GM12874 (cell line): ENCODE data around the gene RNPS1.
A peak's percentile ranks its signal among the peaks of the same experiment; 100 is the strongest.

Source experiments
- TF ChIP-seq, protein P1 (sequence below): IDR thresholded peaks from 2 replicates; pipeline ENCODE4 v1.5.1; 2011; ENCODE audit warnings: low read depth, mild to moderate bottlenecking, control low read depth, low read length, moderate library complexity; ENCODE audit not compliant: insufficient read depth

Gene RNPS1

DNA sequence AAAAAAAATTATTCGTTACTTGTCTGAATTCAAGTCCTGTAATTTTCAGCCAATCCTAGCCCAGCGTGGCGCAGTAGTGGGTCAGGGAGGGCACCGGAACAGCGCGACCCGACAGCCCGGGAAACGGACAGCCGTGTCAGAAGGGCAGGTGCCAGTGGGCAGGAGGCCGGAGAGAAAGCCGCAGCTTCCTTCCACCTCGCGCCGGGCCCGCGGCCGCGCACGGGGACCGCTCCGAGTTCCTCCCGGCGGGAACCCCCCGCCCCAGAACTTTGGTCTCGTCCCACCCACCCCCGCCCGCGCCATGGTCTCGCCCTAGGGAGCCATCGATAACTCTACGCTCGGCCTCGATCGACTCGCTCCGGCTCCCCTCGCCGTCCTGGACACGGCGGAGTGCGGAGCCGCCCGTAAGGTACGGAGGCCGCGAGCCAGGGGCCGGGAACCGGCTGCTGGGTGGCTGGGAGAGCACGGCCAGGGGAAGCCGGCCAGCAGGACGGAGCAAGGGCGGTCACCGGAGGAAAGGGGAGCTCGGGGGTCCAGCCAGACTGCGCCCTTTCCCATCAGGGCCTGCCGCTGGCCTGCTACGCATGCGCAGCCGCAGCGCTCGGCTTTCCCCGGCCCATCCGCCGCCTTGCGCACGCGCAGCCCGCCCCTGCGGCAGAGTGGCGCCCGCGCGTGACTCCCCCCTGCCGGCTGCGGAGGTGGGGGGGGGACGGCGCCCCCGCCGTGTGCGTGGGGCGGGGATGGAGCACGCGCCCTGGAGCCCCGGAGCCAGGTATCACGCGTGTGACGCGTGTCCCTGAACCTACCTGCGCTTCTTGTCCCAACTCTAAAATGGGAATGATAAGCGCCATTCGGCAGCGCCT is 62.6 kb downstream of the RNPS1 start, which contains the start of gene MLST8:
MLST8 (plus strand) TSS at position 351 of the 863 bp plus-strand sequence. CDS start 632 bp downstream, outside the sequence.
- TF ChIP-seq, protein P1, sequence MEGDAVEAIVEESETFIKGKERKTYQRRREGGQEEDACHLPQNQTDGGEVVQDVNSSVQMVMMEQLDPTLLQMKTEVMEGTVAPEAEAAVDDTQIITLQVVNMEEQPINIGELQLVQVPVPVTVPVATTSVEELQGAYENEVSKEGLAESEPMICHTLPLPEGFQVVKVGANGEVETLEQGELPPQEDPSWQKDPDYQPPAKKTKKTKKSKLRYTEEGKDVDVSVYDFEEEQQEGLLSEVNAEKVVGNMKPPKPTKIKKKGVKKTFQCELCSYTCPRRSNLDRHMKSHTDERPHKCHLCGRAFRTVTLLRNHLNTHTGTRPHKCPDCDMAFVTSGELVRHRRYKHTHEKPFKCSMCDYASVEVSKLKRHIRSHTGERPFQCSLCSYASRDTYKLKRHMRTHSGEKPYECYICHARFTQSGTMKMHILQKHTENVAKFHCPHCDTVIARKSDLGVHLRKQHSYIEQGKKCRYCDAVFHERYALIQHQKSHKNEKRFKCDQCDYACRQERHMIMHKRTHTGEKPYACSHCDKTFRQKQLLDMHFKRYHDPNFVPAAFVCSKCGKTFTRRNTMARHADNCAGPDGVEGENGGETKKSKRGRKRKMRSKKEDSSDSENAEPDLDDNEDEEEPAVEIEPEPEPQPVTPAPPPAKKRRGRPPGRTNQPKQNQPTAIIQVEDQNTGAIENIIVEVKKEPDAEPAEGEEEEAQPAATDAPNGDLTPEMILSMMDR, result peak; percentile 35; the same call in 1 of the 2 replicates

DNA sequence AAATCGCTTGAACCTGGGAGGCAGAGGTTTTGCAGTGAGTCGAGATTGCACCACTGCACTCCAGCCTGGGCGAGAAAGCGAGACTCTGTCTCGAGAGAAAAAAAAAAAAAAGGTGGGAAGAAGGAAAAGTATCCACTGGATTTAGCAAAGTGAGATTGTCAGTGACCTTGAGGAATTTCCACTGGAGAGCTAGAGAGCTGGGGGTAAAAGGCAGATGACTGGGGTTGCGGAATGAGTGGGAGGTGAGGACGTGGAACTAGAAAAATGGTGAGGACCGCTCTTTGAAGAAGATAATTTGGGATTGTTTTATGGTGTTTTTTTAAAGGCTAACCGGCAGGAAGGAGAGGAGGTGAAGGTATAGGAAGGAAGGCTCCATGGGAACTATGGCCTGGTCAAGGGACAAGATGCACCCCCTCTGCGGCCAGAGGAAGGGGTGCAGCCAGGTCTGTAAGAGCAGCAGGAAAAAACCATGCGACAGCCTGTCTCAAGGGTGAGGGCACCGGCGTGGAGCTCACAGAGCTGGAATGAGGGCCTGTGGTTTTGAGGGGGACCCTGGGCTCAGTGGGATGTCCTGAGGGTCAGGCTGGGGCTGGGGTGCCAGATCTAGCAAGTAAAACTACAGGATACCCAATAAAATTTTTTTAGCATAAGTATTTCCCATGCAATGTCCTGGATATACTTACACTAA is 63.4 kb downstream of the RNPS1 start:
- TF ChIP-seq, protein P1, result no peak
